ENCODE results near the gene VPS13D. TPM values are rescaled to one million over a fixed set of nuclear protein-coding genes. Genes with fewer than 3 reads are reported as not detected.

Gene VPS13D
- total and polyA plus RNA-seq, 2 donors (not counting 3 experiments of a cell fraction or from before 2014, with no cell fraction given) = 13.6 to 48.5 TPM

DNA sequence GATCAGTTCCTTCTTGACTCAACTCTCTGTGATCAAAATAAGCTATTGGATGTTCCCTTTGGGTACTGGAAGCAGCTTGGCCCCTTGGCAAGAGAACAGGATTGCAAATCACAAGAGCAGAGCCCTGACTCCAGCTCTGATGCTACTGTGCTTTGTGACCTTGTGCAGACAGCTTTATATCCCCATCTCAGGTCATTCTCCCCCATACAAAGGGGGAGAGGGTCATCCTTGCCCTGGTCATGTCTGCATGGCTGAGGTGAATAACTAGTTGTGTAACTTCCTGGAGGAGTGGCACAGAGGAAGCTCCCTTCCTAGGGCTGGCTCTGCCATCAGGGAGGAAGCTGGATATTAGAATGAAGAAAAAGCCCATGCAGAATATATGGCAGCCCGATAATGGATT, 245.3 kb downstream of the VPS13D start:
- DNase-seq (ENCODE audit: low read depth, low spot score) (no peak), FAIRE-seq (no peak)
- Histone ChIP-seq H3K4me2 (ENCODE audit: insufficient read depth, low read length) (no peak overlapping the region), H4K20me1 (replicated peaks; ENCODE audit: control insufficient read depth, extremely low read depth, insufficient read depth, low read length) (no peaks in the 10 kb centered on the region), H3K79me2 (ENCODE audit: control insufficient read depth, insufficient read depth, low read length) (no peaks in the 10 kb centered on the region), H3K4me3 (replicated peaks in 1 of 3; ENCODE audit: insufficient read depth in 1 of 3, low read depth in 1 of 3, low read length in 3 of 3) (no peak overlapping the region), H3K36me3 (ENCODE audit: control insufficient read depth in 2 of 2, extremely low read depth in 1 of 2, insufficient read depth in 2 of 2, low read length in 2 of 2) (no peaks in the 10 kb centered on the region), H3K27me3 (ENCODE audit: control insufficient read depth in 2 of 2, insufficient read depth in 2 of 2, low read length in 2 of 2) (no peaks in the 10 kb centered on the region), H2AFZ (ENCODE audit: low read depth, low read length) (no peak overlapping the region), H3K9me3 (replicated peaks; ENCODE audit: control insufficient read depth, insufficient read depth, low read length) (no peaks in the 10 kb centered on the region), H3K27ac (ENCODE audit: insufficient read depth, low read depth, low read length) (no peak overlapping the region), H3K9ac (replicated peaks; ENCODE audit: extremely low read depth, insufficient read depth, low read length) (no peak overlapping the region), H3K9me1 (replicated peaks; ENCODE audit: control insufficient read depth, extremely low read depth, insufficient read depth, low read length) (no peaks in the 10 kb centered on the region), H3K4me1 (ENCODE audit: control insufficient read depth, extremely low read depth, insufficient read depth, low read length) (peaks cover 44% of the 10 kb centered on the region)
- ChIA-PET POLR2A (interaction anchor here (0.6 to 1.0 kb wide), 2 partner anchors 16 to 41 kb away, joined by 3 to 4 read pairs; no protein-coding TSS in a partner anchor), CTCF (interaction anchor here (1.0 to 1.8 kb wide), 8 partner anchors 10 to 121 kb away, joined by 3 to 9 read pairs (median 4); no protein-coding TSS in a partner anchor)
- intact Hi-C loops (cut with micrococcal nuclease) (no loop called here), dilution Hi-C loops (cut with MboI; ENCODE audit: extremely low pct_ligation_motif_present, low sequenced_read_pairs) (no loop called here)
- TF ChIP-seq POLR2AphosphoS5 (IDR thresholded peaks at IDR 0.05; ENCODE audit: insufficient read depth, low read depth, low read length) (no peak), POLR2A (IDR thresholded peaks at IDR 0.05; ENCODE audit: low read depth, low read length) (no peak), MAX (IDR thresholded peaks at IDR 0.05; ENCODE audit: insufficient read depth, insufficient read length) (no peak), JUN (IDR thresholded peaks at IDR 0.05; ENCODE audit: borderline replicate concordance, insufficient read depth, insufficient read length, low read depth) (no peak), MYC (IDR thresholded peaks at IDR 0.05; ENCODE audit: low read depth, low read length) (no peak)
- no TSS peak for BruUV-seq (replicated peaks)

- H2AFZ ChIP-seq (ENCODE audit: low read depth, low read length) = no peak overlapping the region
- intact Hi-C loops (cut with micrococcal nuclease) = no loop called here
- no peak overlapping the region for H3K4me2 ChIP-seq (ENCODE audit: insufficient read depth, low read length)
- dilution Hi-C loops (cut with MboI; ENCODE audit: extremely low pct_ligation_motif_present, low sequenced_read_pairs) = no loop called here
- POLR2A ChIA-PET = interaction anchor here (0.6 to 1.0 kb wide), 2 partner anchors 16 to 41 kb away, joined by 3 to 4 read pairs; no protein-coding TSS in a partner anchor
- H3K79me2 ChIP-seq (ENCODE audit: control insufficient read depth, insufficient read depth, low read length) = no peaks in the 10 kb centered on the region
- TF ChIP-seq MYC (IDR thresholded peaks at IDR 0.05; ENCODE audit: low read depth, low read length) = no peak
- no peak for TF ChIP-seq CTCF (IDR thresholded peaks at IDR 0.05; ENCODE audit: extremely low read depth in 1 of 2, insufficient read depth in 1 of 2, low read depth in 1 of 2, low read length in 2 of 2)
- TF ChIP-seq JUN (IDR thresholded peaks at IDR 0.05; ENCODE audit: borderline replicate concordance, insufficient read depth, insufficient read length, low read depth) = no peak
- no peak for TF ChIP-seq FOS (IDR thresholded peaks at IDR 0.05; ENCODE audit: borderline replicate concordance, insufficient read depth, low read length)
- no peak for TF ChIP-seq POLR2A (IDR thresholded peaks at IDR 0.05; ENCODE audit: low read depth, low read length)
- no peak for TF ChIP-seq GATA2 (IDR thresholded peaks at IDR 0.05; ENCODE audit: insufficient read depth, insufficient read length, low read depth, low read length)
- TF ChIP-seq EZH2 (IDR thresholded peaks at IDR 0.05; ENCODE audit: borderline replicate concordance, low read depth, low read length, severe bottlenecking) = no peak
- TF ChIP-seq POLR2AphosphoS5 (IDR thresholded peaks at IDR 0.05; ENCODE audit: insufficient read depth, low read depth, low read length) = no peak
- TF ChIP-seq MAX (IDR thresholded peaks at IDR 0.05; ENCODE audit: insufficient read depth, insufficient read length) = no peak
- BruUV-seq (replicated peaks) = no TSS peak
- H3K9ac ChIP-seq (replicated peaks; ENCODE audit: extremely low read depth, insufficient read depth, low read length) = no peak overlapping the region
- no peaks in the 10 kb centered on the region for H3K27me3 ChIP-seq (ENCODE audit: control insufficient read depth in 2 of 2, insufficient read depth in 2 of 2, low read length in 2 of 2)
- H3K27ac ChIP-seq (ENCODE audit: insufficient read depth, low read depth, low read length) = no peak overlapping the region
- no peaks in the 10 kb centered on the region for H3K9me1 ChIP-seq (replicated peaks; ENCODE audit: control insufficient read depth, extremely low read depth, insufficient read depth, low read length)
- DNase-seq (ENCODE audit: low read depth, low spot score) (no peak), FAIRE-seq (no peak)
- H3K4me3 ChIP-seq (replicated peaks in 1 of 3; ENCODE audit: insufficient read depth in 1 of 3, low read depth in 1 of 3, low read length in 3 of 3) = no peak overlapping the region
- H4K20me1 ChIP-seq (replicated peaks; ENCODE audit: control insufficient read depth, extremely low read depth, insufficient read depth, low read length) = no peaks in the 10 kb centered on the region
- CTCF ChIA-PET = interaction anchor here (0.5 to 1.8 kb wide), 8 partner anchors 10 to 70 kb away, joined by 3 to 9 read pairs (median 4); no protein-coding TSS in a partner anchor
- no peaks in the 10 kb centered on the region for H3K9me3 ChIP-seq (replicated peaks; ENCODE audit: control insufficient read depth, insufficient read depth, low read length)
- no peaks in the 10 kb centered on the region for H3K36me3 ChIP-seq (ENCODE audit: control insufficient read depth in 2 of 2, extremely low read depth in 1 of 2, insufficient read depth in 2 of 2, low read length in 2 of 2)
- peaks cover 48% of the 10 kb centered on the region for H3K4me1 ChIP-seq (ENCODE audit: control insufficient read depth, extremely low read depth, insufficient read depth, low read length)
Observed at GRCh38 chr1:12475530-12475934, 245.7 kb downstream of the VPS13D start.

Data from endothelial cell of umbilical vein (primary cell).